ENCODE data around the gene CAMTA1.

The CAMTA1 gene

GRCh38 chr1:7614576-7615074, 829.4 kb downstream of the CAMTA1 start:
- no peak for DNase-seq

- DNase-seq = no peak
Observed at GRCh38 chr1:7615138-7615537, 829.9 kb downstream of the CAMTA1 start.

GRCh38 chr1:7616076-7616832, 831.0 kb downstream of the CAMTA1 start:
- DNase-seq = peak; percentile 2

- no peak for DNase-seq
Observed at GRCh38 chr1:7616953-7617352, 831.7 kb downstream of the CAMTA1 start.

- DNase-seq = no peak
Observed at GRCh38 chr1:7617826-7618225, 832.6 kb downstream of the CAMTA1 start.

- DNase-seq = no peak
Observed at GRCh38 chr1:7620196-7620595, 834.9 kb downstream of the CAMTA1 start.

- DNase-seq = no peak
Observed at GRCh38 chr1:7621334-7622219, 836.3 kb downstream of the CAMTA1 start.

GRCh38 chr1:7623842-7624241, 838.6 kb downstream of the CAMTA1 start:
- no peak for DNase-seq

GRCh38 chr1:7624791-7625355, 839.6 kb downstream of the CAMTA1 start:
- DNase-seq = no peak

GRCh38 chr1:7625401-7625800, 840.1 kb downstream of the CAMTA1 start:
- no peak for DNase-seq

- DNase-seq = no peak
Observed at GRCh38 chr1:7628273-7628672, 843.0 kb downstream of the CAMTA1 start.

- no peak for DNase-seq
Observed at GRCh38 chr1:7629011-7629410, 843.8 kb downstream of the CAMTA1 start.

GRCh38 chr1:7629465-7630195, 844.4 kb downstream of the CAMTA1 start:
- no peak for DNase-seq

GRCh38 chr1:7630378-7630777, 845.1 kb downstream of the CAMTA1 start:
- DNase-seq = no peak

GRCh38 chr1:7632176-7632575, 846.9 kb downstream of the CAMTA1 start:
- DNase-seq = no peak

- no peak for DNase-seq
Observed at GRCh38 chr1:7632681-7633080, 847.4 kb downstream of the CAMTA1 start.

- DNase-seq = no peak
Observed at GRCh38 chr1:7633506-7634245, 848.4 kb downstream of the CAMTA1 start.

GRCh38 chr1:7634546-7635240, 849.4 kb downstream of the CAMTA1 start:
- DNase-seq = no peak

- DNase-seq = no peak
Observed at GRCh38 chr1:7636795-7637526, 851.7 kb downstream of the CAMTA1 start.

GRCh38 chr1:7638078-7638477, 852.8 kb downstream of the CAMTA1 start:
- no peak for DNase-seq
